K562 (cell line): ENCODE data around the gene CTDSPL. TPM values are rescaled to one million over a fixed set of nuclear protein-coding genes. Genes with fewer than 3 reads are reported as not detected.

Experiments used
- BRD9 ChIP-seq: fragments of 450-650 bp; IDR thresholded peaks from 2 replicates; pipeline ENCODE4 v1.6.1; 2018; ENCODE audit warnings: low read depth; ENCODE audit not compliant: partially characterized antibody
- CCAR2 ChIP-seq: fragments of 200-400 bp; formaldehyde crosslinking; IDR thresholded peaks from 2 replicates; pipeline ENCODE4 v1.6.1; 2017; ENCODE audit warnings: mild to moderate bottlenecking, low read depth, low read length
- EGR1 ChIP-seq: fragments of 450-650 bp; conservative IDR thresholded peaks from 2 replicates; pipeline ENCODE4 v1.6.1; 2017; ENCODE audit warnings: mild to moderate bottlenecking
- JUND ChIP-seq, 2 experiments: IDR thresholded peaks; 2 replicates in 1 of 2; 3 replicates in 1 of 2; pipeline ENCODE4 v1.6.1; 2011; ENCODE audit warnings: borderline replicate concordance in 2 of 2, low read depth in 2 of 2, low read length in 2 of 2, improper control_type of control experiment in 1 of 2, missing biosample characterization in 1 of 2, missing genetic modification characterization in 1 of 2, missing genetic modification reagents in 1 of 2
- MITF ChIP-seq: IDR thresholded peaks from 2 replicates; pipeline ENCODE4 v1.6.1; 2014; ENCODE audit warnings: antibody characterized with exemption
- POLR2G ChIP-seq: fragments of 200-400 bp; formaldehyde crosslinking; IDR thresholded peaks from 2 replicates; pipeline ENCODE4 v1.6.1; 2017; ENCODE audit warnings: low read depth, mild to moderate bottlenecking, antibody characterized with exemption, low read length, moderate library complexity
- POLR3G ChIP-seq: IDR thresholded peaks from 2 replicates; pipeline ENCODE4 v1.6.1; 2011; ENCODE audit not compliant: insufficient read length, insufficient replicate concordance; ENCODE audit errors: extremely low read depth
- RAD21 ChIP-seq, 2 experiments: fragments of 250-450 bp in 1 of 2; fragments of 450-650 bp in 1 of 2; sonication (Bioruptor Pico) in 1 of 2; formaldehyde crosslinking in 1 of 2; IDR thresholded peaks in 1 of 2; conservative IDR thresholded peaks in 1 of 2; 2 replicates each; pipeline versions ENCODE4 v1.4.0 to v1.8.0; 2020 to 2022; ENCODE audit warnings: mild to moderate bottlenecking in 2 of 2, moderate library complexity in 1 of 2
- SP2 ChIP-seq: IDR thresholded peaks from 2 replicates; pipeline ENCODE4 v1.6.1; 2011; ENCODE audit warnings: mild to moderate bottlenecking, low read depth, low read length, moderate library complexity; ENCODE audit not compliant: poor library complexity, severe bottlenecking; ENCODE audit errors: extremely low read depth
- SRSF1 ChIP-seq: fragments of 200-400 bp; formaldehyde crosslinking; IDR thresholded peaks from 2 replicates; pipeline ENCODE4 v1.6.1; 2017; ENCODE audit warnings: mild to moderate bottlenecking, low read depth, low read length, moderate library complexity
- ZNF398 ChIP-seq: fragments of 250-450 bp; sonication (Bioruptor Pico); IDR thresholded peaks from 2 replicates; pipeline ENCODE4 v1.8.0; 2021; ENCODE audit warnings: moderate library complexity, mild to moderate bottlenecking, inconsistent platforms
- ZNF77 ChIP-seq: fragments of 250-450 bp; sonication (Bioruptor Pico); IDR thresholded peaks from 2 replicates; pipeline ENCODE4 v1.5.0; 2020
- polyA plus RNA-seq, 8 experiments: library from polyadenylated mRNA; depleted of rRNA in 4 of 8; stranded (reverse) in 5 of 8; unstranded in 3 of 8; fragments of >200 nt; fragmentation: Nextera tagmentation in 2 of 8; fragmentation: Illumina TruSeq in 1 of 8; extraction: Ambion mirVana in 2 of 8; extraction: Trizol in 1 of 8; gene quantifications; 2 replicates each; pipeline versions ENCODE4 v1.2.1 to v1.2.3, GENCODE V29; 2011 to 2014; ENCODE audit warnings: inconsistent platforms in 1 of 8, missing spikeins in 1 of 8
- total RNA-seq, 7 experiments: library from RNA; depleted of rRNA in 6 of 7; stranded (reverse); fragments of >200 nt in 6 of 7; fragmentation: Illumina TruSeq in 2 of 7; extraction: Trizol in 2 of 7; gene quantifications; 2 replicates each; pipeline versions ENCODE4 v1.2.1 to v1.2.3, GENCODE V29; 2011 to 2021; ENCODE audit warnings: low replicate concordance in 1 of 7
- TF ChIP-seq, protein P1 (sequence below): fragments of 450-650 bp; IDR thresholded peaks from 2 replicates; pipeline ENCODE4 v1.6.1; 2018; ENCODE audit not compliant: partially characterized antibody
- TF ChIP-seq, protein P2 (sequence below): fragments of 250-450 bp; sonication (Bioruptor Pico); IDR thresholded peaks from 2 replicates; pipeline ENCODE4 v1.5.0; 2020; ENCODE audit warnings: mild to moderate bottlenecking, borderline replicate concordance

The CTDSPL gene
- total and polyA plus RNA-seq, 9 of the 15 experiments (the other 6 are each of a cell fraction or from before 2014, with no cell fraction given) = 5.1 to 19.3 (median 11.3) TPM

GRCh38 chr3:38018296-38019266 lies 156.9 kb downstream of the CTDSPL start (continued):
- TF ChIP-seq MITF = no peak
- peak; percentile 61 for TF ChIP-seq BRD9
- no peak for TF ChIP-seq CCAR2
- TF ChIP-seq, protein P1, sequence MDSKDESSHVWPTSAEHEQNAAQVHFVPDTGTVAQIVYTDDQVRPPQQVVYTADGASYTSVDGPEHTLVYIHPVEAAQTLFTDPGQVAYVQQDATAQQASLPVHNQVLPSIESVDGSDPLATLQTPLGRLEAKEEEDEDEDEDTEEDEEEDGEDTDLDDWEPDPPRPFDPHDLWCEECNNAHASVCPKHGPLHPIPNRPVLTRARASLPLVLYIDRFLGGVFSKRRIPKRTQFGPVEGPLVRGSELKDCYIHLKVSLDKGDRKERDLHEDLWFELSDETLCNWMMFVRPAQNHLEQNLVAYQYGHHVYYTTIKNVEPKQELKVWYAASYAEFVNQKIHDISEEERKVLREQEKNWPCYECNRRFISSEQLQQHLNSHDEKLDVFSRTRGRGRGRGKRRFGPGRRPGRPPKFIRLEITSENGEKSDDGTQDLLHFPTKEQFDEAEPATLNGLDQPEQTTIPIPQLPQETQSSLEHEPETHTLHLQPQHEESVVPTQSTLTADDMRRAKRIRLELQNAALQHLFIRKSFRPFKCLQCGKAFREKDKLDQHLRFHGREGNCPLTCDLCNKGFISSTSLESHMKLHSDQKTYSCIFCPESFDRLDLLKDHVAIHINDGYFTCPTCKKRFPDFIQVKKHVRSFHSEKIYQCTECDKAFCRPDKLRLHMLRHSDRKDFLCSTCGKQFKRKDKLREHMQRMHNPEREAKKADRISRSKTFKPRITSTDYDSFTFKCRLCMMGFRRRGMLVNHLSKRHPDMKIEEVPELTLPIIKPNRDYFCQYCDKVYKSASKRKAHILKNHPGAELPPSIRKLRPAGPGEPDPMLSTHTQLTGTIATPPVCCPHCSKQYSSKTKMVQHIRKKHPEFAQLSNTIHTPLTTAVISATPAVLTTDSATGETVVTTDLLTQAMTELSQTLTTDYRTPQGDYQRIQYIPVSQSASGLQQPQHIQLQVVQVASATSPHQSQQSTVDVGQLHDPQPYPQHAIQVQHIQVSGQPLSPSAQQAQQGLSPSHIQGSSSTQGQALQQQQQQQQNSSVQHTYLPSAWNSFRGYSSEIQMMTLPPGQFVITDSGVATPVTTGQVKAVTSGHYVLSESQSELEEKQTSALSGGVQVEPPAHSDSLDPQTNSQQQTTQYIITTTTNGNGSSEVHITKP = peak; percentile 16
- TF ChIP-seq RAD21 (CRISPR knock-in tag; conservative IDR thresholded peaks at IDR 0.05 in 1 of 2, IDR thresholded peaks at IDR 0.05 in 1 of 2) = peak in 1 of 2 experiments; percentile 28; a peak in 2 of 4 replicates
- TF ChIP-seq ZNF77 (CRISPR knock-in tag) = no peak
- TF ChIP-seq, protein P2, sequence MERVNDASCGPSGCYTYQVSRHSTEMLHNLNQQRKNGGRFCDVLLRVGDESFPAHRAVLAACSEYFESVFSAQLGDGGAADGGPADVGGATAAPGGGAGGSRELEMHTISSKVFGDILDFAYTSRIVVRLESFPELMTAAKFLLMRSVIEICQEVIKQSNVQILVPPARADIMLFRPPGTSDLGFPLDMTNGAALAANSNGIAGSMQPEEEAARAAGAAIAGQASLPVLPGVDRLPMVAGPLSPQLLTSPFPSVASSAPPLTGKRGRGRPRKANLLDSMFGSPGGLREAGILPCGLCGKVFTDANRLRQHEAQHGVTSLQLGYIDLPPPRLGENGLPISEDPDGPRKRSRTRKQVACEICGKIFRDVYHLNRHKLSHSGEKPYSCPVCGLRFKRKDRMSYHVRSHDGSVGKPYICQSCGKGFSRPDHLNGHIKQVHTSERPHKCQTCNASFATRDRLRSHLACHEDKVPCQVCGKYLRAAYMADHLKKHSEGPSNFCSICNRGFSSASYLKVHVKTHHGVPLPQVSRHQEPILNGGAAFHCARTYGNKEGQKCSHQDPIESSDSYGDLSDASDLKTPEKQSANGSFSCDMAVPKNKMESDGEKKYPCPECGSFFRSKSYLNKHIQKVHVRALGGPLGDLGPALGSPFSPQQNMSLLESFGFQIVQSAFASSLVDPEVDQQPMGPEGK (CRISPR knock-in tag) = no peak
- TF ChIP-seq SRSF1 = no peak
- peak; percentile 10 for TF ChIP-seq SP2
- no peak for TF ChIP-seq ZNF398 (CRISPR knock-in tag)
- TF ChIP-seq JUND (IDR thresholded peaks at IDR 0.05; ENCODE audit: borderline replicate concordance, low read depth, low read length) = peak; percentile 25; the same call in 1 of the 2 replicates
- no peak; the same call in 2 of the 3 replicates for TF ChIP-seq JUND (tag; IDR thresholded peaks at IDR 0.05; ENCODE audit: borderline replicate concordance, low read depth, low read length)
- no peak for TF ChIP-seq POLR3G
- peak; percentile 76 for TF ChIP-seq EGR1
- TF ChIP-seq POLR2G = peak; percentile 45
